NCI-H2196 (cell line): ENCODE data around the gene SZRD1.

Experiments
- DNase-seq: peaks from one replicate; lab custom pipeline; 2025; ENCODE audit not compliant: unreplicated experiment; lab: John Stamatoyannopoulos, UW

The SZRD1 gene

DNA sequence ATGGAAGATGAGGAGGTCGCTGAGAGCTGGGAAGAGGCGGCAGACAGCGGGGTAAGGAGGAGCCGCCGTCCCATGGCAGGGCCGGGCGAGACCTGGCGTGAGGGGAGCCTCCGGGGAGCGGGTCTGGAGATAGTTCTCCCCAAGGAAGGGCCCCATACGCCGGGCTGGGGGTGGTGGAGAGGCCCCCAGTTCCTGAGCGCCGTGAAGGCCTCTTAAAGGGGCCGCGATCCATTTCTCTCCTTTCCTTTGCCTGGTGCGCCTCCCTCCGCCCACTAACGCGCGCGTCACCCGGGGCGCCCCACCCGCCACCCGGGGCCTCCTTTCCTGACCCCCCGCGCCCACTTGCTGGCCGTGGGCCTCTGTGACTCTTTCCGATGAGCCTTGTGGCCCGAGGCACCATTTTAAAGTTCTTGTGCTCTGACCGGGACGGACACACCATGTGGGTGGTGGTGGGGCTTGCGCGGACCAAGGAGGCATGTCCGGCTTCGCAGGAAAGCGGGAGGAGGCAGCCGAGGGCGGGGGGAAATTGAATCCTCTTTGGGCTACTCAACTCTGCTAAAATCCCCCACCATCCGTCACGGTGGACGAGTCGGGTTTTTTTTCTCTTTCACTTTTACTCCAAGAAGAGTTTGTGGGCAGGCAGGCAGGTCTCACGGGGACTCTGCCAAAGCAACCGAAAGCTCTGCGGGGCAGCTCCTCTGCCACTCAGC, 371 bp downstream of the SZRD1 start:
- peak; percentile 76 for DNase-seq

DNA sequence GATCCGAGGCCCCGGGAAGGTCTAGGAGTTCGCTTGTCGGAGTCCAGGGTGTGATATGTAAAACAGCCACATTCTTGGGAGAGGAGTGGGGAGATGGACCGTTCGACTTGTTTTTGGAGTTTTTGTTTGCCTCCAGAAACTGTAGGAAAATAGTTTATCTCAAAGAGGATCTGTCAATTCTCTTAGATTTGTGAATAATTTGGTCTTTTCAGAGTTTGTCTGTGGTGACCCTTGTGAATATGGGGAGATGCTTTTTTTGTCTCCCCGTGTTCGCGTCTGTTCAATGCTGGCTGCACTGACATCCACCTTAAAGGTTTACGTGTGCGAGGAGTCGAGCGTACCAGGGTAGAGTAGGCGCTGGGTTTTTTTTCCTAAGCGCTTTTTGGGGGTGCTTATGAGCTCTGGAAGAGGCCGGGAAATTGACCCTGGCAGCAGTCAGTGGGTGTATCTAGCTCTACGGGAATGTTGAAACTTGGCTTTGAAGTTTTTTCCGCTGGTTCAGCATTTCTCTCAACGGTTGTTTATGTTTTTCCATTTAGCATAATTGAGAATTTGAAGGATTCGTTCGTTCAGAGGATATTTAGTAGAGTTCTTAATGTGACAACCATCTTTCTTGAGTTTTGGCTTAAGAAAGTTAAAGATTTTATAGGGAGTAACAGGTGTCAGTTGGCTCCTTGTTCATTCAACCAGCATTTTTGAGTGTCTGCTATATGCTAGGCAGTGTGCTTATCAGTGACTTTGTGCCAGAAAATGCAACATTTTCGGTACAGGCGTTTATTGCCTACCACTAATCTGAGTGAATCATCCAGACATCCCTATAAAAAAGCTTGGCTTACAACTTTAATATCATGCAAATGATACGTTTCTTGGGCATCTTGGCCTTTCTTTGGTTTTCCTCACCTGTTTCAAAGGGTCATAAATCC, 1.2 kb downstream of the SZRD1 start:
- no peak for DNase-seq

DNA sequence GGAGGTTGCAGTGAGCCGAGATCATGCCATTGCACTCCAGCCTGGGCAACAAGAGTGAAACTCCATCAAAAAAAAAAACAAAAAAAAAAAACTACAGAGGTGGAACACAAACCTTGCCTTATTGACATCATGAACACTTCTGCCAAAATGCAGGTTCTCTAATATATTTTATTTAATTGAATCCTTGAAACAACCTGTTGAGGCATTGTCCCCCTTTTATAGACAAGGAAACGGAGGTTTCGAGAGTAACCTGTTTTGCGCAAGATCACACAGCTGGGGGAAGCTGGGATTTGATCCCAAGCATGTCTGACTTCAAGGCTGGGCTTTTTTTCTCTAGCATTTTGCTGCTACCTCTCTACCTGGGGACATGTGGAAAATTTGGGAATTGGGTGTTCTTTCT, 2.8 kb downstream of the SZRD1 start:
- no peak for DNase-seq

DNA sequence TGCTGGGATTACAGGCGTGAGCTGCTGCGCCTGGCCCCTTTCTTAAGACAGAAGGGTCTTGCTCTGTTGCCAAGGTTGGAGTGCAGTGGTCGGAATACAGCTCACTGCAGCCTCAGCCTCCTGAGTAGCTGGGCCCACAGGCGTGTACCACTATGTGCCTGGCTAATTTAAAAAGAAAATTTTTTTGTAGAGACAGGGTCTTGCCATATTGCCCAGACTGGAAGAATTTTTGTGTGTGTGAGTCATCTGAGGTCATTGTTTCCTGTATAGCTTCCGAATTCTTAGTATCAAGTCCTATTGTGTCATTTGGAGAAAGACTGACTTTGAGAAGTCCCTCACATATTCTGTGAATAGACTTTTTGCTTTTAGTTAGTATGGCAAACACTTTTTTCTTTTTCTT, 4.7 kb downstream of the SZRD1 start:
- no peak for DNase-seq

DNA sequence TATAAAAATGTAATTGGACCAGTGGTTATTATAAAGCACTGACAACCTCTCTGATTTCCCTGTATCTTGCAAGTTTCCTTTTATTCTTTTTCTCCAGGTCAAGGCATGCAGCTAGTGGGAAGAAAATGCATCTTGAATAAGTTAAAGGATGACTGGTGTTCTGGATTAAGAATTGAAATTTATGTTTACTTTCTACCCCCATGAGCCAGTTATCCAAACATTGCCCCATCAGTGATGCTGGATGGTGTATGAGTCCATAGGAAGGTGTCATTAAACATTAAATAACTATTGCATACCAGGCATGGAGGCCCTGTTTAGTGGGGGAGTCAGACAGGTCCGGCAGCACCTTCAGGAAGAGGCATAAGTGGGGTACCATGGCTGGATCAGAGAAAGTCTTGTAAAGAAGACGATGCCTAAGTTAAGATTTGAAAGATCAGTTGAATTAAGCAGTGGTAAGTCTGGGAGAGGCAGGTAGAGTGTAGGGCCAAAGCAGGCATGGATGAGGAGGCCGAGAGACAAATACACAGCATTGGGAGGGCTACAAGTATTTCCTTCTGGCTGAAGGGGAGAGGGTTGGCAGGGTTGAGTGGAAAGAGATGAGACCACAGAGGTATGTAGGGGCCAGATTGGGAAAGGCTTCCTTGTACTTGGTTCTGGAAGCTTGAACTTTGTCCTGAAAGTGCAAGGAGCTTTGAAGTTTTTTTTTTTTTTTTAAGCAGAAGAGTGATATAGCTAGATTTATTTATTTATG, 5.7 kb downstream of the SZRD1 start:
- DNase-seq = no peak

DNA sequence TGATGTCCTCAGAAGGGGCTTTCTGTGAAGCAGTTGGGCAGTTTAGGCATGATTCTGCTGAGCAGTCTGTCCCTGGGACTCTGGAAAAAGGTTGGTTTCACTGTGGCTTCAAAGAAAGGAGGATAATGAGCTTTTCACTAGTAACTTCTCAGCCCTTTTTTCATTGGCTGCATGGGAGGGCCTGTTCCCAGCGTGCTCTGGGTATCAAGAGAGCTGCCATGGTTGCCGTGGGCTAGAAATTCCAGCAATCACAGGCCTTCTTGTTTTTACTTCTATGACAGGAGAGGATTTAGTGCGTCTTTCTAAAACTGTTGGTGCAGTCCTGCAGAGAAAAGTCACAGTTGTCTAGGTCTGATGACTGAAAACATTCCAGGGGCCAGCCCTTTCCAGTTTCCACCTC, 7.2 kb downstream of the SZRD1 start:
- DNase-seq = no peak

DNA sequence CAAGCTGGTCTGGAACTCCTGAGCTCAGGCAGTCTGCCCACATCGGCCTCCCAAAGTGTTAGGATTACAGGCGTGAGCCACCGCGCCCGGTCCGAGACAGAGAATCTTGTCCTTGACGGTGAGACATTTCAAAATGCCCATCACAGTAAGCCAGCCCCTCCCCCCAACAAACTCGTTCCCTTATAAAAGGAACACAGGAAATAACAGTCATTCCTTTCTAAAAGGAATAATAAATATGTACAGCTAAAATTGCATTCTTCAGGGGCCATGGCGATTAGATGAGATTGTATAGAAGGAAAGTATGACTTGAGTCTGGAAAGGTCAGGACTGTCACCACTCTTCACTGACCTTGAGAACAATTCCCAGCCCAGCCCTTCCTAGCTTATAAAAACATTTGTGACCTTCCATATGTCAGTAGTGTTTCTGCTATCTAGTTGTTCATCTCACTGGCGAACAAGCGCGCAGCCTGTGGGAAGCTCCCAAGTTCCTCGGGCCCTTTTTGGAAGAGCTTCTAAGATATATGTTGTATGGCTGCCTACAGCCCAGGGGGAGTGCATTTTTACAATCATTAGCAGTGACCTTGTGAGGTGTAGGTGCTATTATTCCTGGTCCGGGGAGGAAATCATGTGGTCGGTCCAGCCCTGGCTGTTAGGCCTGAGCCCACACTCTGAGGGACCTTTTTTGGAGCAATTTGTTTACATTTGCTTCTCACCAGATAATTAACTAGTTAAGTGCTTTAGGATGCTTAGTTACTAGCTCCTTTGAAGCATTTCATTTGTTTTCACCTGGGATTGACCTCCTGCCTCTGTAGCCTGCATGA, 8.7 kb downstream of the SZRD1 start:
- DNase-seq = no peak

DNA sequence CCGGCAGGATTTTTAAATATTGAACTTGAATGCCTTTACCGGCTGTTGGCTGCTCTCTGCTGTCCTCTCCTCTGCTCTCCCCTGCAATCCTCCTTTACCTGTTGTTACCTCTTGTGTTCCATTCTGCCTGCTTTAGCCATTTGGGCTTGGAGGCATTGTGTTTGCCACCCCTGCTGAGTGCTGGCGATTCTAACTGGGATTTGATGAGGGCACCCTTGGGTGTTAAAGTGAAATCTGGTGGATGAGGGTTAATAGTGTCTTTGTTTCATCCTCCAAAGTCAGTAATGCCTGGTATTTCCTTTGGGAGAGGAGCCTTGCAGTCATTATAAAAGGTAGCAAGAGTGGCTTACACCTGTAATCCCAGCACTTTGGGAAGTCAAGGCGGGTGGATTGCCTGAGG, 9.9 kb downstream of the SZRD1 start:
- DNase-seq = no peak

DNA sequence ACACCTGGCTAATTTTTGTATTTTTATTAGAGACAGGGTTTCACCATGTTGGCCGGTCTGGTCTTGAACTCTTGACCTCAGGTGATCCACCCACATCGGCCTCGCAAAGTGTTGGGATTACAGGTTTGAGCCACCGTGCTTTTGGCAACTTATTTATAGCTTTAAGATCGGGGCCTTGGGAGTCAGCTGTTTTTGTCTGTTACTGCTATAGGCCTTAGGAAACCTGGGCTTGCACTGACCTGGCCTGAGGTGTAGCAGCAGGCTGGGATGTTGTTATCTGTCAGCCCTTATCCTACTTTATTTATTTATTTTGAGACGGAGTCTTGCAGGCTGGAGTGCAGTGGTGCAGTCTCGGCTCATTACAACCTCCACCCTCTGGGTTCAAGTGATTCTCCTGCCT, 11.4 kb downstream of the SZRD1 start:
- no peak for DNase-seq

DNA sequence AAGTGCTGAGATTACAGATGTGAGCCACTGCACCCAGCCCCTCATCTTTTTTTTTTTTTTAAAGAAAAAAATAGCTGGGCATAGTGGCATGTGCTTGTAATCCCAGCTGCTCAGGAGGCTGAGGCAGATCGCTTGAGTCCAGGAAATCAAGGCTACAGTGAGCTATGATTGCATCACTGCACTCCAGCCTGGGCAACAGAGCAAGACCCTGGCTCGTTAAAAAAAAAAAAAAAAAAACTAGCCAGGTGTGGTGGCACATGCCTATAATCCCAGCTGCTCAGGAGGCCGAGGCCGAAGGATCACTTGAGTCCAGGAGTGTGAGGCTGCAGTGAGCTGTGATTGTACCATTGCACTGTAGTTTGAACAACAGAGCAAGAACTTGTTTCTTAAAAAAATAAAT, 13.8 kb downstream of the SZRD1 start:
- no peak for DNase-seq

DNA sequence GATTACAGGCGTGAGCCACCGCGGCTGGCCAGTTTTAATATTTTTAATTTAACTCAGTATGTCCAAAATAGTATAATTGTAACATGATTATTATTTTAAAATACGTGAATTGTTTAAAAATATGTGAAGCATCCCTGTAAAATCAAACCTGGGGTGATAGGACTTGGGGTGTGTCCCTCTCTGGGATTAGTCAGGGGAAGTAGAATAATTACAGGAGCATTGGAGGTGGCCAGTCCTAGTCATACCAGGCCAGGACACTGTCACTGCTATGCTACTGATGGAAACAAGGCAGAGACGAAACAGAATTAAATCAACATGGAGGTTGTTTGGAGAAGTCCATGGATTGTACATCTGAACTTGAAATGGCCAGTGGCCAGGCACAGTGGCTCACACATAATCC, 16.8 kb downstream of the SZRD1 start:
- no peak for DNase-seq

DNA sequence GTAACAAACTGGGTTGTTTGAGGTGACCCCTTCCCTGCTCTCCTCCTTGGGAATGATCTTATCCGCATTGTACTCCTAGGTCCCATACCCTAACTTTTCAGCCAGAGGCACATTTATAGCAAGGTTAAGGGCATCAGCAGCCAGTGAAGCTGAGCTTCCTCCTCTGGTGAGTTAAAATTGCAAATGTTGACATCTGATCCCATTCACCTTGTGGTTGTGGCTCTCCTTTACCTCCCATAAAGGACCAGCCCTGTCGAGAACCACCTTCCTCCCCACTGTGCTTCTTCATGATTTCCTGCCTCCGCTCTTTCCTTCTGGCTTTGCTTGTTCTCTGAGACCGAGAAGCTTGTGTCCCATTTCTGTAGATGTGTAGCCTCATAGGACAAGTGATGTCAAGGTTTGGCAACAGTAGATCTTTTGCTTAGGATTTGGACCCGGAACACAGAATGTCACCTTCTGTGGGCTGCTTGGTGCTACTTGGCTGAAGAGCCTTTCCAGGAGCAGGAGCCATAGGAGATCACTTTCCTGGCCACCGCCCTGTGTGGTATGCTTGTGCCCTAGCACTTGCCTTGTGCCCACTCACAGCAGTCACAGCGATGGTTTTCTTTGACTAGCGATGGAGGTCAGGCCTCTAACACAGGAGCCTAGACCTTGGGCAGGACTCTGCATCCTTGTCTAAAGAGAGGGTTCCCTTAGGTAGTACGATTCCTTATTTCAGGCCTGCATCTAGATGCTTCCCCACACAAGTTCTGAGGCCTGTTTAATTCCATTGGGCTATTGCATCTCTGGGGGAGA, 18.8 kb downstream of the SZRD1 start:
- DNase-seq = no peak

DNA sequence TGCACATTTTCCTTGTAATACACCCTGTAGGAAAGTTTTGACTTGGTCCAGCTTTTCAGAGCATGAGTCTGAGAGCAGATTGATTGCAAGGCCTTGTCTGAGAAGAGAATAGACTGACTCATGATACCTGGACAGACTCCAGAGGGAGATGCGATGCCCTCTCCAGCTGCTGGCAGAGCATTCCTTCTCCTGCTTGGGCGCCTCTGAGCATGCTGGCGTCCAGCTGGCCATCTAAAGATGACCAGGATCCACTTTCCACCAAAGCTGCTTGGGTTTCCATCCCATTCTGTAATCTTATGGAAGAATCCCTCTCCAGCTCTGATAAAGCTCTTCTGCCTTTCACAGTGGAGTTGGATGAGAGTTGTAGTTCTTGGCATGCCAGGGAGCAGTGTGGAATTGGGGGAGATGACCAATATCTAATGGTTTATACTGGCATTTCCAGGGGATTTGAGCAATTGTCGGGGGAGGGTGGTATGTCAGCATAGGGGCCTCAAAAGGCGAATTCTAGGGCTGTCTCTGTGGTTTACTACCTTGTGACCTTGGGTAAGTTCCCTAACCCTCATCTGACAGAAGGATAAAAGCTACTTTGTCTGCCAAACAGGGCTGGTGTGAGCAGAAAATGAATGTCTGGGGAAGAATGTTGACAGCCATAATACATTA, 19.5 kb downstream of the SZRD1 start:
- peak; percentile 72 for DNase-seq

DNA sequence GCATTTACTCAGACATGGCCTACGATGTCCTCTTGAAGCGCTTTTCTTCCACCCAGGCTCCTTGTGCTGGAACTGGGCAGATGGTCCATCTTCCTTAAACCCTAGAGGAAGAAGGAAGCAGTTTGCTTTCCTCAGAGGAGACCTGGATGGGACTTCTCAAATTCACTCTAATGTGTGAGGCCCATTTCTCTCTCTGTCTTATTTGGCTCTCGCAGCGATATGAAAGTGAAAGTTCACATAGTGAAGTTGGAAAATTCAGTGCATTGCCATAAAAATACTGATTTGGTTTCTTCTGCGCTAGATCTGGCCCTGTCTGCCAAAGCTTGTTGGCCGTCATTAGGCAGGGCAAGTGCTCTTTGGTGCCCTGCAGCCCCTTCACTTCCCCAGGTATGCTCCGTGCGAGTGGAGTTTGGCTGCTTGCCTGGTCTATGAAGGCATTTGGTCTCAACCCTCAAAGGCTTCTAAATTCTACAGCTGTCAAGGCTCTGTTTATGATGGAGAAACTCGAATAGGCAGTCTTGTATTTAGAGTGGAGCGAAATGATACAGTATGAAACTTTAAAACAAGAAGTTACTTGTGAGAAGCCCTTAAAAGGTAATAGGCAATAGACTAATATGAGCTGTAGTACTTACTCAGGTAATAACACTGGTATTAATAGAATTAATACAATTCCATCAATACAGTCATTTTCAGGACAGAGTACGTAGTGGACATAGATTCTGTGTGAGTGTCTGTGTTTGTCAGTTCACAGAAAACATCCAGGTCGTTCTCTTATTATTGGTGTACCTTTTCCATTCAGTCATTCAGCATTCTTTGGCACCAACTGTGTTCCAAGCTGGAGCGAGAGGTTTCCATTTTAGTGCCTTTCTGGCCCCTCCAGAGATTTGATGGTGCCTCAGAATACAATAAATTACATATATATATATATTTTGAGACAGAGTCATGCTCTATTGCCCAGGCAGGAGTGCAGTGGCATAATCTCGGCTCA, 20.5 kb downstream of the SZRD1 start:
- peak; percentile 42 for DNase-seq

DNA sequence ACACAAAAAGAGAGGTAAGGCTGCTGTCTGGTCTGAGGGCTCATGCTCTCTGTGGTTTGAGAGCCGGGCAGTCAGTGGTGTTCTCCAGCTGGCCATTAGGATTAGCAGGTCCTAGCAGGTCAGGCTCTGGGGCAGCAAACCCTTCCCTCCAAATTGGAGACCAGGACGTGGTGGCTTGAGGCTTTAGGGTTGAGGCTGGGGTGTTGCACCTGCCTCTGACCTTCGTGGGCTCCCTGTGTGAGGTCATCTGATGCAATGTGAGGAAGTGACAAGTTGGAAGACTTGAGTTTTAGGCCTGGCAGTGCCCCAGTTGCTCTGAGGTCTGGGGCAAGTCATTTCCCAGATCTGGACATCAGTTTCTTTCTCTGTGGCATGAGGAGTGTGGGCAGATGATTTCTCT, 24.4 kb downstream of the SZRD1 start:
- DNase-seq = no peak

DNA sequence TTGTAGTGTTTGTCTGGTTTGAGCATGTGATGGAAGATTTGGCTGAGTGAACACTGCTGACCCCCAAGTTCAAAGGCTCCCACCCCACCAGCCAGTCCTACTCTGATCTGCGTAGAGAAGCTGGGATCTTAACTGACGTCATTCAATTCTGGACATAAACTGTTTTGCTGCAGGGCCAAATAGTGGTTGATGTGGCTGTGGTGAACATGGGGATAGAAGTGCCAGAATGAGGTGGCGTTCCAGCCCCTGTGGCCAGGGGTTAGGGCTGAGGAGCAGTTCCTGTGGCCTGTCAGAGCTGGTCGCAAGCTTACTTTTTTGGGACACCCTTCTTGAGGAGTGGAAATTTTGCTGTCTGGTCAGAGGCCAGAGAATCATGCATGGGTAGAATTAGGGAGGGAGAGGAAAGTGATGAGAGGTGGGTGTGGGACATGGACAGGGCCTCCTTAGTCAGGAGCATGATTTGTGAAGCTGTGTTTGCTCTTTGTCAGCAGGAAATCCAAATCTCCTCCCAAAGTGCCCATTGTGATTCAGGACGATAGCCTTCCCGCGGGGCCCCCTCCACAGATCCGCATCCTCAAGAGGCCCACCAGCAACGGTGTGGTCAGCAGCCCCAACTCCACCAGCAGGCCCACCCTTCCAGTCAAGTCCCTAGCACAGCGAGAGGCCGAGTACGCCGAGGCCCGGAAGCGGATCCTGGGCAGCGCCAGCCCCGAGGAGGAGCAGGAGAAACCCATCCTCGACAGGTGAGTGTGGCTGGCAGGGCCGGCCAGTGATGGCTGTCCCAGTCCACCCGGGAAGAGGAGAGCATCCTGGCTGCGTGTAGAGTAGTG, 25.9 kb downstream of the SZRD1 start:
- DNase-seq = no peak
